HFFc6 (cell line): ENCODE measurements around the gene FNTB. TPM values are rescaled to one million over a fixed set of nuclear protein-coding genes. Genes with fewer than 3 reads are reported as not detected.

ENCODE experiments used
- DNase-seq: peaks from one replicate; pipeline ENCODE4 v3.0.0-alpha.2; 2018
- H3K27ac Mint-ChIP-seq: 2 replicates; pipeline ENCODE4 v1.8.0; 2020; ENCODE audit warnings: mild to moderate bottlenecking, mixed read lengths
- H3K27me3 Mint-ChIP-seq: 2 replicates; pipeline ENCODE4 v1.8.0; 2021; ENCODE audit warnings: mild to moderate bottlenecking, moderate library complexity, mixed read lengths; ENCODE audit not compliant: insufficient read depth
- H3K36me3 Mint-ChIP-seq: 2 replicates; pipeline ENCODE4 v1.8.0; 2021; ENCODE audit warnings: low read depth, mixed read lengths
- H3K4me1 Mint-ChIP-seq: 2 replicates; pipeline ENCODE4 v1.8.0; 2020; ENCODE audit warnings: low read depth, mixed read lengths
- H3K4me3 Mint-ChIP-seq: 2 replicates; pipeline ENCODE4 v1.8.0; 2020; ENCODE audit warnings: mild to moderate bottlenecking, moderate library complexity, mixed read lengths
- H3K9me3 Mint-ChIP-seq: 2 replicates; pipeline ENCODE4 v1.8.0; 2020; ENCODE audit warnings: mild to moderate bottlenecking, mixed read lengths
- total RNA-seq, 6 experiments: library from RNA; stranded (reverse); fragmentation: NEBNext Ultra II Directional; extraction: Animal tissue kit (Norgen Biotek cat#: 25700); gene quantifications; 2 replicates in 1 of 6; 3 replicates in 5 of 6; pipeline ENCODE4 v1.2.3, GENCODE V29; 2021
- TF ChIP-seq, protein P1 (sequence below): fragments of 200-600 bp; sonication (generic); IDR thresholded peaks from 2 replicates; pipeline ENCODE4 v1.5.0; 2021; ENCODE audit warnings: antibody characterized with exemption, mild to moderate bottlenecking

Gene FNTB
- total RNA-seq, 6 experiments from 2014 or later, result 14.1 to 22.7 (median 18.0) TPM

DNA sequence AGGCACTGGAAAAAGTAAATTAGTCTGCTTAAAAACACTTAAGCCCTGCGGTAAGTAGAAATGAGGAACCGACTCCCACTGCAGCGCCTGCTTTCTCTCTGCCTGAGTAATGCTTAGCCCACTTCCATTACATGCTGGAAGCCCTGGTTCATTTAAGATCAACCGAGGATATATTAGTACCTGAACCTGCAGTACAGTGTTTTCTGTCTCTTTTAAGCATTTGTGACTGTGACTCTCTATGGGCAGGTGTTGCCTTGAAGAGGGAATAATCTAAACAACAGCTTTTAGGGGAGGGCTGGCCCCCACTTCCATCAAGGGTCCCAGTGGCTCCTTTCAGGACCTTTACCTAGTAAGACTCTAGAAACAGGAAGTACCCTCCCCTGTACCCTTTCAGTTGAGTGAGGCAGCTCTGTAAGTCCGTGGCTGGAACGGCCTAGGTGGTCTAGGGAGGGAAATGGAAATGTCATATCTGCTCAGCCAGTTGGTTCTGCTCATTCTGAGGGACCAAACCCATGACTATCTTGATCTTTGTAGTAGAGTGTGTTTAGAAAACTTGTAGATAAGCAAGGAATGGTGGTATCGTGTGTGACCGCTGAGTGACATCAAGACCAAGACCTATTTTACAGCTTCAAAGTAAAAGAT lies 56.2 kb downstream of the FNTB start:
- no peaks in the 10 kb centered on the region for H3K27me3 Mint-ChIP-seq
- H3K36me3 Mint-ChIP-seq, result peaks cover 8% of the 10 kb centered on the region
- no peak overlapping the region for H3K27ac Mint-ChIP-seq
- no peak for DNase-seq
- peaks cover 9% of the 10 kb centered on the region for H3K4me1 Mint-ChIP-seq
- TF ChIP-seq, protein P1, sequence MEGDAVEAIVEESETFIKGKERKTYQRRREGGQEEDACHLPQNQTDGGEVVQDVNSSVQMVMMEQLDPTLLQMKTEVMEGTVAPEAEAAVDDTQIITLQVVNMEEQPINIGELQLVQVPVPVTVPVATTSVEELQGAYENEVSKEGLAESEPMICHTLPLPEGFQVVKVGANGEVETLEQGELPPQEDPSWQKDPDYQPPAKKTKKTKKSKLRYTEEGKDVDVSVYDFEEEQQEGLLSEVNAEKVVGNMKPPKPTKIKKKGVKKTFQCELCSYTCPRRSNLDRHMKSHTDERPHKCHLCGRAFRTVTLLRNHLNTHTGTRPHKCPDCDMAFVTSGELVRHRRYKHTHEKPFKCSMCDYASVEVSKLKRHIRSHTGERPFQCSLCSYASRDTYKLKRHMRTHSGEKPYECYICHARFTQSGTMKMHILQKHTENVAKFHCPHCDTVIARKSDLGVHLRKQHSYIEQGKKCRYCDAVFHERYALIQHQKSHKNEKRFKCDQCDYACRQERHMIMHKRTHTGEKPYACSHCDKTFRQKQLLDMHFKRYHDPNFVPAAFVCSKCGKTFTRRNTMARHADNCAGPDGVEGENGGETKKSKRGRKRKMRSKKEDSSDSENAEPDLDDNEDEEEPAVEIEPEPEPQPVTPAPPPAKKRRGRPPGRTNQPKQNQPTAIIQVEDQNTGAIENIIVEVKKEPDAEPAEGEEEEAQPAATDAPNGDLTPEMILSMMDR, result no peak
- no peaks in the 10 kb centered on the region for H3K9me3 Mint-ChIP-seq
- no peak overlapping the region for H3K4me3 Mint-ChIP-seq

DNA sequence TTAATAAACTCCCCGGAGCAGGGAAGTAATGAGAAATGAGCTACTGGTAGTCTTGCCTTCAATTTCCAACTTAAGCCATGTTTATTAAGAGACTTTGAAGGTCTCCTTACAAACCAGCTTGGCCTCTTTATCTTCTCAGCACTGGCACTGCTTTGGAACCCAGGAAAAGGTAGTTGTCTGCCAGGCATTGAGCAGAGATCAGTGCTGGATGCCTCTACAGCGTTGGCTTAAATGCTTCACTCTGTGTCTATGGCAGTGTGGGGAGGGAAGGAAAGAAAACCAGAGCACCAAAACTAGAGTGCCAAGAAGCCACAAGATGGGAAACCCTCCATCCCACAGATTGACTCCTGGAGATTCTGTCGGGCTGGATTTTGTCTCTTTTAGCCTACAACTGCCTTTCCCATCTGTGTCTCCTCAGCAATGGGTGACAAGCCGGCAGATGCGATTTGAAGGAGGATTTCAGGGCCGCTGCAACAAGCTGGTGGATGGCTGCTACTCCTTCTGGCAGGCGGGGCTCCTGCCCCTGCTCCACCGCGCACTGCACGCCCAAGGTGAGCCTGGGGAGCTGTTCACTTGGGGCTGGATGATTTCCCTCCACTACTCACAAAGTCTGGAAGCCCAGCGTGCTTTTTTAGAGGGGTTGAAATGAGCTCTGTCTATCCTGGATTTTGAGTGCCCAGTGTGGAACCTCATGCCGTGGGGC lies 57.3 kb downstream of the FNTB start:
- H3K36me3 Mint-ChIP-seq, result peaks cover 8% of the 10 kb centered on the region
- H3K4me1 Mint-ChIP-seq, result peaks cover 14% of the 10 kb centered on the region
- TF ChIP-seq, protein P1, result no peak
- H3K4me3 Mint-ChIP-seq, result no peak overlapping the region
- H3K27me3 Mint-ChIP-seq, result no peaks in the 10 kb centered on the region
- DNase-seq, result no peak
- H3K9me3 Mint-ChIP-seq, result no peaks in the 10 kb centered on the region
- no peak overlapping the region for H3K27ac Mint-ChIP-seq

DNA sequence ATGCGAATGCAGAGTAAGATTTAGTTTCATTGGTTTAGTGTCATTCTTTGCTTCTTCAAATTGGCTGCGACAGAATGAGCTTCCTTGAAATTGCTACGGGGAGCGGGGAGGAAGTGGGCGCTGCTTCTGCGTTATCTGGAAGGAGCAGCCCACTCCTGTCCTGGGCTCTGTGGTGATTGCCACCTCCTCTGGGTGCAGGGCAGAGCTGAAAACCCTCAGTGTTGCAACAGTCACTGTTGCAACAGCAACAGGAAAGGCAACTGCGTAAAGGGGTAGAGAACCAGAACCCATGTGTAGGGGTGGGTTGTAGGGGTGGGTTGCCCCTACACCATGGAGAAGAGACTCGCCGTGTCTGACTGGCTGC lies 57.9 kb downstream of the FNTB start:
- no peak overlapping the region for H3K4me3 Mint-ChIP-seq
- H3K4me1 Mint-ChIP-seq, result peaks cover 14% of the 10 kb centered on the region
- no peaks in the 10 kb centered on the region for H3K27me3 Mint-ChIP-seq
- no peaks in the 10 kb centered on the region for H3K9me3 Mint-ChIP-seq
- H3K27ac Mint-ChIP-seq, result no peak overlapping the region
- DNase-seq, result no peak
- peaks cover 8% of the 10 kb centered on the region for H3K36me3 Mint-ChIP-seq
- TF ChIP-seq, protein P1, result no peak

DNA sequence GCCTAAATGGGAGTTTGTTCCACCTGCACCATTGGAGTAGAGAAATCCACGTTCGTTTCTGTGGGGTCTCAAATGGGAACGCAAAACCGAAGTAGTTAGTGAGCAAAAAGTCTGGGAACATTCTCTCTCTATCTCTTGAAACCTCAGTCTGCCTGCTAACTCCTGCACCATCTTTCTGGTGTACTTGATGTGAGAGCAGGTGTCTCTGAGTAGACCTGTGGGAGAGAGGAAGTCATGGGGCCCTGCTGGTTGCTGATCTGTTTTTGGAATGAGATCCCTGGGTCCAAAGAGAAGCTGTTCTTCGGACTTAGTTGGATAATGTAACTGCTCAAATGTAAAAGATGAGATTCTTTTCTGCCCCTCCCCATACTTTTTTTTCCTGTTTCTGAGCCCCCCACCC lies 58.3 kb downstream of the FNTB start:
- no peaks in the 10 kb centered on the region for H3K9me3 Mint-ChIP-seq
- H3K4me1 Mint-ChIP-seq, result peaks cover 14% of the 10 kb centered on the region
- no peak for DNase-seq
- TF ChIP-seq, protein P1, result no peak
- H3K4me3 Mint-ChIP-seq, result no peak overlapping the region
- peaks cover 8% of the 10 kb centered on the region for H3K36me3 Mint-ChIP-seq
- no peak overlapping the region for H3K27ac Mint-ChIP-seq
- H3K27me3 Mint-ChIP-seq, result no peaks in the 10 kb centered on the region

DNA sequence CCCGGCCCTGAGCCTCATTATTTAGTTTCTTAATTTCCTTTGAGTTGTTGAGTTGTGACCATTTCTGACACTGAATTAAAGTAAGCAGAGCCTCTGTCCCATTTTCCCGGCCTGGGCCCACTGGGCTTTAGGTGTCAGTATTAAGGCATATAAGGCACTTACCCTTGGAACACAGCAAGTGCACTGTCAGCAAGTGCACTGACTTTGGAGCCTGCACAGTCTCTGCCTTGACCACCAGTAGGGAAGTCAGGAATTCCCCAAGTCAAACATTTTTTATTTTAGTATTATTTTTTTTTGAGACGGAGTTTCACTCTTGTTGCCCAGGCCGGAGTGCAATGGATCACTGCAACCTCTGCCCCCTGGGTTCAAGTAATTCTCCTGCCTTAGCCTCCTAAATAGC lies 59.0 kb downstream of the FNTB start:
- Mint-ChIP-seq H3K36me3 (peaks cover 8% of the 10 kb centered on the region), H3K4me1 (peaks cover 14% of the 10 kb centered on the region), H3K27ac (no peak overlapping the region), H3K4me3 (no peak overlapping the region), H3K9me3 (no peaks in the 10 kb centered on the region), H3K27me3 (no peaks in the 10 kb centered on the region)
- DNase-seq, result no peak
- TF ChIP-seq, protein P1, result no peak
